Panc1 (cell line): ENCODE measurements around the gene FOXB2. TPM values are rescaled to one million over a fixed set of nuclear protein-coding genes. Genes with fewer than 3 reads are reported as not detected.

Experiments used
- ATAC-seq: fragments of 200-7000 bp; cut with Tn5 transposase; 2 replicates; pipeline ENCODE4 v1.9.1; 2020; ENCODE audit warnings: mild to moderate bottlenecking, moderate library complexity
- BruUV-seq: library from RNA; stranded (reverse); fragments of 400-500 nt; replicated peaks from 2 replicates; lab custom pipeline; 2021; lab: Mats Ljungman, UMichigan
- CTCF ChIA-PET: fragments of 300-600 bp; sonication (Branson Sonifier 250); formaldehyde crosslinking; loops from one replicate; lab custom pipeline; 2022; ENCODE audit warnings: antibody characterized with exemption; lab: Charles Lee
- POLR2A ChIA-PET: fragments of 300-600 bp; sonication (Branson Sonifier 250); formaldehyde crosslinking; loops from one replicate; lab custom pipeline; 2022; ENCODE audit warnings: antibody characterized with exemption; lab: Charles Lee
- DNase-seq: peaks from one replicate; pipeline ENCODE4 v3.0.0-alpha.2; 2010; ENCODE audit warnings: low read depth, low spot score
- H3K27ac ChIP-seq: 2 replicates; pipeline ENCODE4 v1.5.1; 2011; ENCODE audit warnings: mild to moderate bottlenecking, low read length, inconsistent platforms
- H3K27me3 ChIP-seq: fragments of 200-500 bp; sonication (Bioruptor generic); 2 replicates; pipeline ENCODE4 v1.6.0; 2014; ENCODE audit warnings: low read length, inconsistent platforms; ENCODE audit not compliant: control insufficient read depth, insufficient read depth
- H3K36me3 ChIP-seq: fragments of 200-500 bp; sonication (Bioruptor generic); 2 replicates; pipeline ENCODE4 v1.5.1; 2014; ENCODE audit warnings: inconsistent platforms, mild to moderate bottlenecking, low read length, moderate library complexity; ENCODE audit not compliant: control insufficient read depth, insufficient read depth
- H3K4me1 ChIP-seq: 2 replicates; pipeline ENCODE4 v1.5.1; 2011; ENCODE audit warnings: inconsistent platforms, mild to moderate bottlenecking, low read length, moderate library complexity; ENCODE audit not compliant: control insufficient read depth, insufficient read depth
- H3K4me3 ChIP-seq, 2 experiments: 2 replicates each; pipeline ENCODE4 v1.5.1; 2011 to 2012; ENCODE audit warnings: low read depth in 2 of 2, low read length in 2 of 2, mild to moderate bottlenecking in 2 of 2, inconsistent platforms in 1 of 2, moderate library complexity in 1 of 2
- H3K9me3 ChIP-seq: fragments of 200-500 bp; sonication (Bioruptor generic); 2 replicates; pipeline ENCODE4 v1.5.1; 2014; ENCODE audit warnings: low read depth, mild to moderate bottlenecking, inconsistent platforms, low read length, moderate library complexity; ENCODE audit not compliant: control insufficient read depth, insufficient read depth
- CTCF ChIP-seq: fragments of 450-650 bp; IDR thresholded peaks from 2 replicates; pipeline ENCODE4 v1.5.1; 2017; ENCODE audit warnings: mild to moderate bottlenecking
- POLR2AphosphoS5 ChIP-seq: IDR thresholded peaks from 2 replicates; pipeline ENCODE4 v1.6.1; 2012; ENCODE audit warnings: mild to moderate bottlenecking, low read depth, low read length, moderate library complexity
- REST ChIP-seq, 2 experiments: IDR thresholded peaks; 2 replicates each; pipeline ENCODE4 v1.6.1; 2011 to 2012; ENCODE audit warnings: low read depth in 2 of 2, control low read depth in 1 of 2, low read length in 1 of 2, mild to moderate bottlenecking in 1 of 2, moderate library complexity in 1 of 2; ENCODE audit not compliant: insufficient read depth in 1 of 2
- SIN3A ChIP-seq: IDR thresholded peaks from 2 replicates; pipeline ENCODE4 v1.6.1; 2012; ENCODE audit warnings: low read depth, mild to moderate bottlenecking, low read length, moderate library complexity, borderline replicate concordance; ENCODE audit not compliant: insufficient read depth
- TCF7L2 ChIP-seq: IDR thresholded peaks from 2 replicates; pipeline ENCODE4 v1.6.1; 2011; ENCODE audit warnings: mild to moderate bottlenecking, low read depth, low read length, inconsistent platforms
- in situ Hi-C: cut with HindIII; loops from 2 replicates; pipeline ENCODE4 v1.10.0; 2016; ENCODE audit warnings: low sequenced_read_pairs, low pct_unique_long_range_greater_than_20kb
- intact Hi-C: fragments of 100-400 bp; cut with micrococcal nuclease; formaldehyde crosslinking; loops from one replicate; pipeline ENCODE4 v1.10.0; 2022; ENCODE audit not compliant: unreplicated experiment
- total RNA-seq: library from RNA; stranded (reverse); gene quantifications from one replicate; pipeline ENCODE4 v1.2.1, GENCODE V29; 2021; ENCODE audit not compliant: unreplicated experiment

The FOXB2 gene
- total RNA-seq, 1 experiment from 2014 or later: not detected

- TF ChIP-seq TCF7L2 (no peak), SIN3A (no peak), CTCF (no peak), POLR2AphosphoS5 (no peak), REST (IDR thresholded peaks at IDR 0.05; ENCODE audit: insufficient read depth in 1 of 2, low read depth in 2 of 2, low read length in 1 of 2) (no peak)
- BruUV-seq: no TSS peak
- intact Hi-C loops (loop anchor here (5.0 kb wide), 1 partner anchor 127 kb away; no protein-coding TSS in a partner anchor), in situ Hi-C loops (no loop called here)
- POLR2A ChIA-PET: no interaction called here
- no peaks in the 10 kb centered on the region for H3K27me3 ChIP-seq
- no peak for ATAC-seq
- DNase-seq: no peak
- H3K9me3 ChIP-seq: no peaks in the 10 kb centered on the region
- H3K4me3 ChIP-seq: no peak overlapping the region
- no peaks in the 10 kb centered on the region for H3K4me1 ChIP-seq
- H3K36me3 ChIP-seq: no peaks in the 10 kb centered on the region
- H3K27ac ChIP-seq: no peak overlapping the region
- CTCF ChIA-PET: no interaction called here
Observed at GRCh38 chr9:77024776-77025545, 5.5 kb downstream of the FOXB2 start.

DNA sequence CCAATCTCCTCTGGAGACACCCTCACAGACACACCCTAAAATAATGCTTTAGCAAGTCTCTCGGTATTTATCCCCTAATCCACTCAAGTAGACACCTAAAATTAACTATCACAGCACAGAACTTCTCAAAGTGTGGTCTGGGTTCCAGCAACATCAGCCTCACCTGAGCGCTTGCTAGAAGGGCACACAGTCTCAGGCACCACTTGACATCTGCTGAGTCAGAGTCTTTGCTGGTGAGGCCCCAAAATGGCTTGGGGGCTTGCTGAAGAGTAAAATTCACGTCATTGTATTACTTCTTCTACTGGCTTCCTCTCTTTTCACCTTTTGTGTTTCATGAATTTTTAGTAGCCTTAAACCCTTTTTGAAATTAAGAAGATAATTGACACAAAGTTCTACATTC, 9.0 kb downstream of the FOXB2 start:
- in situ Hi-C loops (no loop called here), intact Hi-C loops (no loop called here)
- no peak for DNase-seq
- no peak for ATAC-seq
- Histone ChIP-seq H3K27ac (no peak overlapping the region), H3K27me3 (no peaks in the 10 kb centered on the region), H3K4me3 (no peak overlapping the region), H3K4me1 (no peaks in the 10 kb centered on the region), H3K36me3 (no peaks in the 10 kb centered on the region), H3K9me3 (no peaks in the 10 kb centered on the region)
- ChIA-PET CTCF (no interaction called here), POLR2A (no interaction called here)
- BruUV-seq: no TSS peak
- no peak for TF ChIP-seq TCF7L2
- no peak for TF ChIP-seq REST (IDR thresholded peaks at IDR 0.05; ENCODE audit: insufficient read depth in 1 of 2, low read depth in 2 of 2, low read length in 1 of 2)
- TF ChIP-seq CTCF: no peak
- TF ChIP-seq SIN3A: no peak
- no peak for TF ChIP-seq POLR2AphosphoS5
